HG03196 (cell line): ENCODE data around the gene TRIM31.

Experiments used
- ATAC-seq: cut with Tn5 transposase; IDR thresholded peaks from one replicate; pipeline ENCODE4 v1.9.1; 2021; ENCODE audit not compliant: unreplicated experiment

The TRIM31 gene

DNA sequence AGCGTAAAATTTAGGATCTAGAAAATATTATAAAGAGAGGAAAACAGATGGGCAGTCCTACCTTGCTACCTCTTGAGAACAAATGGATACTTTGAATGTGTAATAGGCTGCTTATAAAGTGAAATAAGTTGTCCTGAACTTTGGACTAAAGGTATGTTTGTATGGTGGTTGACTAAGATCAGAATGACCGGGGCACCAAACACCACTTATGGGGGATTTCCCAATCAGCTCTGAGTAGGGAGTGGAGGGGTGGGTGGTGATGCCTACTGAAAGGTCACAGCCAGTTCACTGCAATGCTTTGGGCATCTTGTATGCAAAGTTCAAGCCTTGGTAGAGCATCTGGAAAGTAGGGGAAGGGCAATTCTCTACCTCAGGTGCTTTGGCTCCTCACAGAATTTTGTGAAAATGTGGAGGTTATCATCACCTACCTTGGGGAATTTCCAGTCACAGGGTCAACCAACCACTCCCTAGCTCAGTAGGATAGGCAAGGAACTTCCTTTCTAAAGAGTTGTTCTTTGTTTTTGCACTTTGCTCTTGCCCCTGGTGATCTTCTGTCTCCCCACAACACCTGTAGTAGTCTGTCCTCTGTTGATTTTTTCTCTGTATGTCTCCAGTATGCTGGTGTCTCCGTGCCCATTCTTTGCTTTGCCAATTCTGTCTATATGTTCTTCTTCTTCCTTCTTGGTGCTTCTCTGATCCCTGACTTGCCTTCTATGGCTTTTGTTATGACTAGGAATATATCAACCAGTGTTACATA is at the start of gene TRIM31:
Gene TRIM31, minus strand, starts transcription at position 88 of the 757 bp plus-strand sequence. CDS start 285 bp downstream, outside the sequence.
- no peak for ATAC-seq

DNA sequence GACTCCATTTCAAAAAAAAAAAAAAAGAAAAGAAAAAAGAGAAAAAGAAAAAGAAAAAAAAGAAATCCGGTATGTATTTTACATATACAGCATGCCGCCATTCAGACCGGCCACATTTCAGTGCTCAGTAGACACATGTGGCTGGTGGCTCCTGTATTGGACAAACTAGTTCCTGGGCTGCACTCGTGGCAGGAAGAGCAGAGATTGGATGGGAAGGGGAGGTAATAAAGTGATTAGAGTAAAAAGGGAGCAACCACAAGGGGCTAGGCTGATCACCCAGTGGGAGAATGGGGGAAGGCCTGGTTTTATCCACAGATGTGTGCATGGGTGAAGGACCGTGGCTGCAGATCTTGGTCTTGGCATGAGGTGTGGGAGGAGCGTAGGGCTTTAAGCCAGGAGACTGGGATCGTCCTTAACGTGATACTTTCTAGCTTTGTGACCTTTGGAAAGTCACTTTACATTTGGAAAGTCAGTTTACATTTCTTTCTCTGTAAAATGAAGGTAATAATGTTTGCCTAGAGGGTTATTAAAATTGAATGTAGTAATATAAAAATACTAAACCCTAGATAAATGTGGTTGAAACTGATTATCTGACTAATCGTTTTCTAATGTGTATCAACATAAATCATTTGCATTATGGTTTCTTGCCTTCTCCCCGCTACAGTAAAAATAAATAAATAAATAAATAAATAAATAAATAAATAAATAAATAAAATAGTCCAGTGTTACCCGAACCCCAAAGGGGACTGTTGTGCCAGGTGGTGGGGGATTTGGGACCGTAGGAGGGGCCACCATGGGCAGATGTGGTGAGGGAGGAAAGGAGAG is 49.6 kb upstream of the TRIM31 start:
- no peak for ATAC-seq

DNA sequence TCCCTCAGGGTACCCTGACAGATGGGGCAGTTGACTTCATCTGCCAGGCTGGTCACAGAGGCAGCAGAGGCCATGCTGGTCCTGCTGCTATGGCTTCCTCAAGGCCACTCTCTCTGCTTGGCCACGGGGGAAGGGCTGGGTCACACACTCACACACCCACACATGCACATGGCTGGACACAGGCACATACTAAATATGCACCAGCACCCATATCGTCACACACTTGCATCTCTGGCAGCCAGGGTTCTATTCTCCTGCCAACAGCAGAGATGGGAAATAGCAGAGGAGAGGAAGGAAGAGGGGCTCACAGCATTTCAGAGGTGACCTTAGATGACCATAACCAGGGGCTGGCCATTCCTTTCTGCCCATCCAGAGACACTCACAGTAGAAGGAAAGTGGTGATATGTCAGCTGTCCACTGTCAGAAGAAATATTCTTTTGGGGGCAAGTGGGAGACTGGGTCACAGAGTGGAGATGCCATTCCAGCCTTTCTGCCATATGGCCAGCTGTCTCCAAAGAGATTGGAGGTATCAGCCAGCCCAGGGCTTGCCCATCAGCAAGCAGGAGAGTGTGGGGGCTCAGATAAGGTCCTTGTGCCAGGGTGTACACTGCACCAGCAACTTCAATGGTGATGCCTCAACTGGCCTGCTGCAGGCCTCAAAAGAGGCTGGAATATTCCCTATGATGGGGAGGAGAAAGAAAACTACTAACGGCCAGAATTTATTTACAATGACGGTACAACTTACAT is 48.1 kb upstream of the TRIM31 start, which contains the start of gene TRIM10:
Gene TRIM10, minus strand, starts transcription at position 427 of the 747 bp plus-strand sequence. Its CDS starts 353 bp downstream, at position 74.
- ATAC-seq: no peak

DNA sequence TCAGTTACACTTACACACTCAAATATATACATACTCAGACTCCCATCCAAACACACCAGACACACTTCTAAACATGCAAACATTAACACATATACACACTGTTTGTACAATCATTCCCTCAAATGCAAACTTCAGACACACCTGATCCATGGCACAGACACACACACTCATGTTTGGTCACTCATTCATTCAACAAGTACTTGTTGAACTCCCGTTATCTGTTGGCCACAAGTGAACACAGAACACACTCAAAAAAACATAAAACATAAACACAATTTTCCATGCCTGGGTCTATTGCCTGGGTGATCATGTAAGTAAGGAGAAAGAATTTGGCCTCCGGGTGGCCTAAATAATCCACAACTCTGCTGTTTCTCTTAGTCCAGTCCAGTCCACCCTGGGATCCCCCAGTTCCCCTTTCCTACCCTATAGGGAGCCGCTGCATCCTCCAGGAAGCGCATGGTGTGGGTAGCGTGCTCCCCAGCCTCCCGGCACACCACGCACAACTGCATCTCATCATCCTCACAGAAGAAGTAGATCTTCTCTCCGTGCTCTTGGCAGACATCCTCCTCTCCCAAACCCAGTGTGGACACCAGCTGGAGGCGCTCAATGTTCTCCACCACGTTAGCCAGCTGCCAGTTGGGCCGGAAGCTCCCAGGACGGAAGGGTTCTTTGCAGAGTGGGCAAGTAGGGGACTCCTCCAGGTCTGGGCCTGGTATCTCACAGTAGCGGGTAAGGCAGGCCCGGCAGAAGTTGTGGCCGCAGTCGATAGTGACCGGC is 47.3 kb upstream of the TRIM31 start:
- ATAC-seq: no peak

GRCh38 chr6:30158475-30159040 is 45.7 kb upstream of the TRIM31 start:
- no peak for ATAC-seq

DNA sequence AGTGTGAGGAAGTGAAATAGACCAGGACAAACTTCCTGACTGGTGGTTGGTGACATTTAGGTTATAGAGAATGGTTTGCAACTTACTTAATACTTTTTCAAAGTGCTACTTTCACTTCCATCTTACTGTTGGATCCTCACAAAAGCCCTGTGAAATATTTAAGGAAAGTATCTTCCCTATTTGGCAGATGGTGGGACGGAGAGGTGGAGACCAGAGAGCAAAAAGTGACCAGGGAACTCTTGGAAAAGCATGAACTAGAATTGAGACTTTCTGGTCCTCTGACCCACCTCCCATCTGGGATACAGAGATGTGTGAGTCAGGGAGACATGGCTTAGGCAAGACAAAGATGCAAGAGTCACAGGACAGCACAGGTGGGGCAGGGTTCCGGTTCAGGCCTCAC is 45.1 kb upstream of the TRIM31 start:
- no peak for ATAC-seq

DNA sequence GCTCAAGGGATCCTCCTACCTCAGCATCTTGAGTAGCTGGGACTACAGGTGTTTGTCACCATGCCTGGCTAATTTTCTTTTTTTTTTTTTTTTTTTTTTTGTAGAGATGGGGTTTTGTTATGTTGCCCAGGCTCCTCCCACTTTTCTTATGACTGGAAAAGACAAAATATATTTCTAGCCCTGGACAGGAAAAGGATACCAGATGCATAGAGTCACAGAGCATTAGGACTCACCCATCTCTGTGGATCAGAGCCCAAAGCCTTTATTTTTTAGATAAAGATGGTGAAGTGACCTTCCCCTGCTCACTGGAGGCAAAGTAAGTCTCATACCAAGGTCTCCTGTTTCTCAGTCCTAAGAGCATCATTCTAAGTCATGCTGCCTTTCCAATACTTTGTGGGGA is 44.7 kb upstream of the TRIM31 start:
- ATAC-seq: no peak

- ATAC-seq: no peak
These were observed 43.9 kb upstream of the TRIM31 start for GRCh38 chr6:30156774-30157173.

GRCh38 chr6:30156262-30156599 is 43.3 kb upstream of the TRIM31 start:
- no peak for ATAC-seq

- ATAC-seq: no peak
These were observed 42.8 kb upstream of the TRIM31 start for GRCh38 chr6:30155520-30156261.

- ATAC-seq: no peak
These were observed 42.0 kb upstream of the TRIM31 start for GRCh38 chr6:30154709-30155519.

- ATAC-seq: no peak
These were observed 41.2 kb upstream of the TRIM31 start for GRCh38 chr6:30154061-30154460.

- no peak for ATAC-seq
These were observed 40.2 kb upstream of the TRIM31 start for GRCh38 chr6:30152910-30153610.

DNA sequence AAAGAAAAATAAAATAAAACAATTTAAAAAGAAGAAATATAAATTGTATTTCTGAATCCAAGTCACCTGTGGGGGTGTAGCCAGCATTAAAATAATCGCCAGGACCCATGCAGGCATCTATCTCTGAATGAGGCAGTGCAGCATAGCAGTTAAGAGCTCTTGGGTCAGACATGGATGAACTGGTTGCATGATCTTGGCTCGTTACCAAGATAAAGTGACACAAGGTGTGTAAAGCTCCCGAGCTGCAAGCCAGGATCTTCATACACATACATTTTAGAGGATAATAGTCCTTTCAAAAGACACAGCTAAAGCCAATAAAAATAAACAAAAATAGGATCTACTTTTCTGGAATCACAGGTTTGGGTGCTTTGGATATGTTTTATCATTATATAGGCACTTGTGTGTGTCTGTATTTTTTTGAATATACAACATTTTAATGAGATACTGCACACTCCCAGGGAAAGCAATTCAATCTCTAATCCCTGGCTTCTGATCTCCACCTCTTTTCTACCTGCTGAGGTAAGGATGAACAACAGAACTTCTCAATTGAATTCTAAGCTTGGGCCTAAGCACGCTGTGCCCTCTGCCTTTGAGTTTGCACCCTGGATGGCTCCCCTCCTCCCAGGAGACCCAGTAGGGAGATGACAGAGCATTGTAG is 39.3 kb upstream of the TRIM31 start:
- no peak for ATAC-seq

- ATAC-seq: no peak
These were observed 38.7 kb upstream of the TRIM31 start for GRCh38 chr6:30151580-30151979.

DNA sequence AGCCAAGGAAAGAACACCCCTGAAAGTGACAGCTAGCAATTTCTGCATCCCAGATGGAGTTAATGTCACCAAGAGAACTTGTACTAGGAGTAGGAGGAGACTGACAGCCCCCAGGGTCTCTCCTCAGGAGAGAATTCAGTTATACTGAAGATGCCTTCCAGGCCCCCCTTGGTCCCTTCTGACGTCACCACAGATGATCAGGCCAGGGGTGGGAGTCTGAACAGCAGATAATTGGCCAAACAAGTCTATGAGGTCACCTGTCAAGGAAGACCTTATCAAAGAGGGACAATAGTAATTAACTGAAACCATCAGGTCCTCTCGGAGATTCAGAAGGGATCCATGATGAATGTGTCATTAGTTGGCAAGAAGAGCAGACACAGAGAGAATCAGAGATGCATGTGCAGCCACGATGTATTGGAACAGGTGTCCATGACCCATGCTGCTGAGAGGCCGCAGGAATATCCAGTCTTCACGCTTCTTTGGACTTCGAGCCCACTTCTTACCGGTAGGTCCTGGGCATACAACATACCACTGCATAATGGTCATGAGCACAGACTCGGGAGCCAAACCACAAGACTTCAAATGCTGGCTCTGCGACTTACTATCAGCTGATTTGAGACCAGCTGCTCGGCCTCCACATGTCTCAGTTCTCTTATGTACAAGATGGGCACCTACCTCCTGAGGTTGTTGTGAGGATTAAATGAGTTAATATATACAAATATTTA is 37.9 kb upstream of the TRIM31 start:
- no peak for ATAC-seq
